Vagina (tissue), 2 donors: ENCODE data around the gene CREB5.

Experiments used
- CTCF ChIP-seq, 3 experiments: fragments of 450-650 bp in 2 of 3; fragments of 200-600 bp in 1 of 3; sonication (generic) in 1 of 3; IDR thresholded peaks; one replicate each; pipeline ENCODE4 v1.5.1; 2017 to 2019; ENCODE audit warnings: antibody characterized with exemption in 3 of 3, mild to moderate bottlenecking in 2 of 3, moderate library complexity in 2 of 3
- POLR2A ChIP-seq, 2 donors: fragments of 450-650 bp; IDR thresholded peaks; one replicate each; pipeline ENCODE4 v1.6.1; 2017; ENCODE audit warnings: antibody characterized with exemption in 2 of 2, mild to moderate bottlenecking in 2 of 2, moderate library complexity in 2 of 2

- TF ChIP-seq CTCF (IDR thresholded peaks at IDR 0.05) = no peak
- no peak for TF ChIP-seq POLR2A (IDR thresholded peaks at IDR 0.05)
Measured at GRCh38 chr7:28808796-28809533, 396.6 kb downstream of the CREB5 start.
